ENCODE data around the gene FAM107A. TPM values are rescaled to one million over a fixed set of nuclear protein-coding genes. Genes with fewer than 3 reads are reported as not detected.

The FAM107A gene
- total RNA-seq, 1 experiment from 2014 or later: not detected

DNA sequence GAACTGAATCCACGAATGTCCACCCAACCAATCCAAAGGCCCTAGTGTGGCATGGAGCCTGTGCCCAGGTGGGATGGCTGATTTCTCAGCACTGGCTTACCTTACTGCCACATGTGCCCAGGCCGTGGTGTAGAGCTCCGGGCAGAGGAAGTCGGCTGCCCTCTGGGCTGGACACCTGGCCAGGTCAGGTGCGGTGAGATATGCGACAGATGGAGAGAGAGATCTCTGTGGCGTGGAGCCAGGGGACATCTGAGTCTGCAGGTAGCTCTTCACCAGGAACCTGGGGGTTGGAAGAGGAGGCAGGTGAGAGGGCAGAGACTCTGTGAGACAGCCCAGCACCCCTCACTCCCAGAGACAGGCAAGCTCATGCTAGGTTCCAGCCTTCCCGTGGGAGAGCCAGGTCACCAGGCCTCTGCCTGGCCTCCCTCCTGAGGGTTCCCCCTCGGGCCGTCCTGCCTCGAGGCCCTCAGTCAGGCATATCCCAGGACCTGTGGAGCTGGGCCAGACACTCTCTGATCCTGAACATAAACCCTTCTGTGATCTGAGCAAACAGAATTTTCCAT, 52.8 kb downstream of the FAM107A start:
- POLR2A ChIA-PET: no interaction called here
- Histone ChIP-seq H3K9me3 (no peaks in the 10 kb centered on the region), H3K27me3 (replicated peaks; ENCODE audit: control insufficient read depth, insufficient read depth, low read length) (no peaks in the 10 kb centered on the region), H3K4me3 (ENCODE audit: low read depth, low read length) (no peak overlapping the region), H3K36me3 (ENCODE audit: control insufficient read depth, insufficient read depth, low read length) (no peaks in the 10 kb centered on the region), H3K4me1 (peaks cover 46% of the 10 kb centered on the region)
- DNase-seq: no peak
- Mint-ChIP-seq H3K27ac (ENCODE audit: unreplicated experiment) (no peak overlapping the region), H3K4me3 (ENCODE audit: unreplicated experiment) (no peak overlapping the region), H3K27me3 (ENCODE audit: insufficient read depth, unreplicated experiment) (no peaks in the 10 kb centered on the region), H3K9me3 (ENCODE audit: unreplicated experiment) (no peaks in the 10 kb centered on the region), H3K4me1 (ENCODE audit: low read depth, unreplicated experiment) (peaks cover 17% of the 10 kb centered on the region), H3K36me3 (ENCODE audit: insufficient read depth, unreplicated experiment) (peaks cover 6% of the 10 kb centered on the region)
- CTCF ChIA-PET: no interaction called here
- TF ChIP-seq, protein P1, sequence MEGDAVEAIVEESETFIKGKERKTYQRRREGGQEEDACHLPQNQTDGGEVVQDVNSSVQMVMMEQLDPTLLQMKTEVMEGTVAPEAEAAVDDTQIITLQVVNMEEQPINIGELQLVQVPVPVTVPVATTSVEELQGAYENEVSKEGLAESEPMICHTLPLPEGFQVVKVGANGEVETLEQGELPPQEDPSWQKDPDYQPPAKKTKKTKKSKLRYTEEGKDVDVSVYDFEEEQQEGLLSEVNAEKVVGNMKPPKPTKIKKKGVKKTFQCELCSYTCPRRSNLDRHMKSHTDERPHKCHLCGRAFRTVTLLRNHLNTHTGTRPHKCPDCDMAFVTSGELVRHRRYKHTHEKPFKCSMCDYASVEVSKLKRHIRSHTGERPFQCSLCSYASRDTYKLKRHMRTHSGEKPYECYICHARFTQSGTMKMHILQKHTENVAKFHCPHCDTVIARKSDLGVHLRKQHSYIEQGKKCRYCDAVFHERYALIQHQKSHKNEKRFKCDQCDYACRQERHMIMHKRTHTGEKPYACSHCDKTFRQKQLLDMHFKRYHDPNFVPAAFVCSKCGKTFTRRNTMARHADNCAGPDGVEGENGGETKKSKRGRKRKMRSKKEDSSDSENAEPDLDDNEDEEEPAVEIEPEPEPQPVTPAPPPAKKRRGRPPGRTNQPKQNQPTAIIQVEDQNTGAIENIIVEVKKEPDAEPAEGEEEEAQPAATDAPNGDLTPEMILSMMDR (IDR thresholded peaks at IDR 0.05; ENCODE audit: insufficient read depth in 1 of 2, low read depth in 1 of 2, low read length in 1 of 2, severe bottlenecking in 1 of 2, unreplicated experiment in 1 of 2): no peak
- intact Hi-C loops (cut with micrococcal nuclease; ENCODE audit: unreplicated experiment): no loop called here
- BruUV-seq (replicated peaks): no TSS peak

DNA sequence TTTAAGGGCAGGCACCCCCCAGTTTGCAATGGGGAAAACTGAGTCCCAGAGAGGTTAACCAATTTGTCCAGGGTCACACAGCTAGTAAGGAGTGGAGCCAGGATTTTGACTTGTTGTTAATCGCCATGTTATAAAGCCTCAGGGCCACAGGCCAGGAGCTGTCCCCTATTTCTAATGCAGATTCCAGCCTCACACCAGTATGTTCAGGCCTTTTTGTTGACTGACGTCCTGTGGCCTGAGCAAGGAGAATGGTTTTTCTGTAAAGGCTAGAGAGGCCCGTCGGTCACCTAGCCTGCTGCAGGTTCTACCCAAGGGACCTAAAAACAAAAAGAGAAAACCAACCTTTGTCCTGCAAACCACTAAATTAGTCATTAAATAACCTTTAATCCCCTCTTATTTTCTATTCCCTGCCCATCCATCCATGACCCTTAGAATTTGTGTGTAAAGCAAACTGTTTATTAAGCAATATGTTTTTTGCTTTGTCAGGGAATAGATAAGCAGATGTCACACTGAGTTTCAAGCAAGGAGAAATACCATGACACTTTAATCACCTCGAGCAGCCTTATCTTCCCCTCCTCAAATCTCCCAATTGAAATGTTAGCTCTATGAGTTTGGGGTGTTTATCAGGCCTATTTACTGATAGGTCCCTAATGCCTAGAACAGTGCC, 54.3 kb downstream of the FAM107A start:
- POLR2A ChIA-PET: no interaction called here

DNA sequence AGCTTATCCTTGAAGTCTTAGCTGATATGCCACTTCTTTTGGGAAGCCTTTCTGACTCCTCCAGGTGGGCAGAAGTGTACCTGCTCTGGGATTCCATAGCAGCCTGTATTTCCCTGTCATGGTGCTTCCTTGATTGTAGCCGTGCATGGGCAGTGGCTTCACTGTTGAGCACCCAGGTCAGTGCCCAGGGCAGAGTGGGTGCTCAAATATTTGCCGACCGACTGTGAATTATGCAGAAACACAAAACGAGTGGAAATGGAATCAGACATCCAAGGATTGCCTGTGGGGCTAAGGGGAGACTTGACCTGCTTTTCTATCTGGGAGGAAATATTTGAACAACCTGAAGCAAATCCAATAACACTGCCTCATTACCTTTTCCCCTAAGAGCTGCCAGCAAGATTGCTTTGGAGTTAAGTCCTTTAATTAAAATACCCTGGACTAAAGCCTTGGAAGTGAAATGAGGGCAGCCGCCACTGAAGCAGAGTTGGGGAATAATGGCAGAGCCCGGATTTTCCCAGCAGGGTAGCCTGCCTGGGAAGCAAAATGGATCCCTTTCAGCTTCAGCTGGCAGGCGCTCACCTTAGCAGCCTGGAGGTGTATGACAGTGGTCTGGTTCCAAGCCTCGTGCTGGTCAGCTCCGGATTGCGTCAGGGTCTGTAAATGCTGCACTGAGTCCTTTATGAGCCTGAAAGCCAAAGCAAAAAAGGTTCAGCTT, 55.1 kb downstream of the FAM107A start:
- H3K4me1 Mint-ChIP-seq (ENCODE audit: low read depth, unreplicated experiment): peaks cover 27% of the 10 kb centered on the region
- POLR2A ChIA-PET: no interaction called here
- no peaks in the 10 kb centered on the region for H3K27me3 Mint-ChIP-seq (ENCODE audit: insufficient read depth, unreplicated experiment)
- Histone ChIP-seq H3K36me3 (ENCODE audit: control insufficient read depth, insufficient read depth, low read length) (no peaks in the 10 kb centered on the region), H3K4me1 (peaks cover 62% of the 10 kb centered on the region), H3K4me3 (ENCODE audit: low read depth, low read length) (no peak overlapping the region), H3K9me3 (no peaks in the 10 kb centered on the region), H3K27me3 (replicated peaks; ENCODE audit: control insufficient read depth, insufficient read depth, low read length) (no peaks in the 10 kb centered on the region)
- TF ChIP-seq, protein P1 (IDR thresholded peaks at IDR 0.05; ENCODE audit: insufficient read depth in 1 of 2, low read depth in 1 of 2, low read length in 1 of 2, severe bottlenecking in 1 of 2, unreplicated experiment in 1 of 2): no peak
- CTCF ChIA-PET: interaction anchor here (1.3 to 1.8 kb wide), 2 partner anchors 14 to 30 kb away, joined by 3 to 4 read pairs; partner anchors contain the start of gene KCTD6
- no peak overlapping the region for H3K27ac Mint-ChIP-seq (ENCODE audit: unreplicated experiment)
- intact Hi-C loops (cut with micrococcal nuclease; ENCODE audit: unreplicated experiment): no loop called here
- no TSS peak for BruUV-seq (replicated peaks)
- H3K4me3 Mint-ChIP-seq (ENCODE audit: unreplicated experiment): no peak overlapping the region
- peak in 1 of 2 experiments; percentile 38 for DNase-seq
- no peaks in the 10 kb centered on the region for H3K9me3 Mint-ChIP-seq (ENCODE audit: unreplicated experiment)
- peaks cover 5% of the 10 kb centered on the region for H3K36me3 Mint-ChIP-seq (ENCODE audit: insufficient read depth, unreplicated experiment)

More for the DNA sequence above, 54.3 kb downstream of the FAM107A start:
- no peaks in the 10 kb centered on the region for H3K9me3 Mint-ChIP-seq (ENCODE audit: unreplicated experiment)
- Histone ChIP-seq H3K27me3 (replicated peaks; ENCODE audit: control insufficient read depth, insufficient read depth, low read length) (no peaks in the 10 kb centered on the region), H3K4me3 (ENCODE audit: low read depth, low read length) (no peak overlapping the region), H3K4me1 (peaks cover 62% of the 10 kb centered on the region), H3K36me3 (ENCODE audit: control insufficient read depth, insufficient read depth, low read length) (no peaks in the 10 kb centered on the region), H3K9me3 (no peaks in the 10 kb centered on the region)
- no peaks in the 10 kb centered on the region for H3K27me3 Mint-ChIP-seq (ENCODE audit: insufficient read depth, unreplicated experiment)
- CTCF ChIA-PET: interaction anchor here (1.8 kb wide), 1 partner anchor 13 kb away, joined by 4 read pairs; no protein-coding TSS in a partner anchor
- intact Hi-C loops (cut with micrococcal nuclease; ENCODE audit: unreplicated experiment): no loop called here
- peaks cover 29% of the 10 kb centered on the region for H3K4me1 Mint-ChIP-seq (ENCODE audit: low read depth, unreplicated experiment)
- BruUV-seq (replicated peaks): no TSS peak
- H3K27ac Mint-ChIP-seq (ENCODE audit: unreplicated experiment): no peak overlapping the region
- H3K36me3 Mint-ChIP-seq (ENCODE audit: insufficient read depth, unreplicated experiment): peaks cover 6% of the 10 kb centered on the region
- no peak overlapping the region for H3K4me3 Mint-ChIP-seq (ENCODE audit: unreplicated experiment)
- no peak for DNase-seq
- TF ChIP-seq, protein P1 (IDR thresholded peaks at IDR 0.05; ENCODE audit: insufficient read depth in 1 of 2, low read depth in 1 of 2, low read length in 1 of 2, severe bottlenecking in 1 of 2, unreplicated experiment in 1 of 2): no peak

Measured in Caco-2 (cell line).